ENCODE results near the gene ATP8B2. TPM values are rescaled to one million over a fixed set of nuclear protein-coding genes. Genes with fewer than 3 reads are reported as not detected.
"Not testable (repeated sequence)": the region's sequence is repeated elsewhere in the genome, so short reads cannot be mapped to it uniquely, and the experiment has no call there.

The ATP8B2 gene, protein sequence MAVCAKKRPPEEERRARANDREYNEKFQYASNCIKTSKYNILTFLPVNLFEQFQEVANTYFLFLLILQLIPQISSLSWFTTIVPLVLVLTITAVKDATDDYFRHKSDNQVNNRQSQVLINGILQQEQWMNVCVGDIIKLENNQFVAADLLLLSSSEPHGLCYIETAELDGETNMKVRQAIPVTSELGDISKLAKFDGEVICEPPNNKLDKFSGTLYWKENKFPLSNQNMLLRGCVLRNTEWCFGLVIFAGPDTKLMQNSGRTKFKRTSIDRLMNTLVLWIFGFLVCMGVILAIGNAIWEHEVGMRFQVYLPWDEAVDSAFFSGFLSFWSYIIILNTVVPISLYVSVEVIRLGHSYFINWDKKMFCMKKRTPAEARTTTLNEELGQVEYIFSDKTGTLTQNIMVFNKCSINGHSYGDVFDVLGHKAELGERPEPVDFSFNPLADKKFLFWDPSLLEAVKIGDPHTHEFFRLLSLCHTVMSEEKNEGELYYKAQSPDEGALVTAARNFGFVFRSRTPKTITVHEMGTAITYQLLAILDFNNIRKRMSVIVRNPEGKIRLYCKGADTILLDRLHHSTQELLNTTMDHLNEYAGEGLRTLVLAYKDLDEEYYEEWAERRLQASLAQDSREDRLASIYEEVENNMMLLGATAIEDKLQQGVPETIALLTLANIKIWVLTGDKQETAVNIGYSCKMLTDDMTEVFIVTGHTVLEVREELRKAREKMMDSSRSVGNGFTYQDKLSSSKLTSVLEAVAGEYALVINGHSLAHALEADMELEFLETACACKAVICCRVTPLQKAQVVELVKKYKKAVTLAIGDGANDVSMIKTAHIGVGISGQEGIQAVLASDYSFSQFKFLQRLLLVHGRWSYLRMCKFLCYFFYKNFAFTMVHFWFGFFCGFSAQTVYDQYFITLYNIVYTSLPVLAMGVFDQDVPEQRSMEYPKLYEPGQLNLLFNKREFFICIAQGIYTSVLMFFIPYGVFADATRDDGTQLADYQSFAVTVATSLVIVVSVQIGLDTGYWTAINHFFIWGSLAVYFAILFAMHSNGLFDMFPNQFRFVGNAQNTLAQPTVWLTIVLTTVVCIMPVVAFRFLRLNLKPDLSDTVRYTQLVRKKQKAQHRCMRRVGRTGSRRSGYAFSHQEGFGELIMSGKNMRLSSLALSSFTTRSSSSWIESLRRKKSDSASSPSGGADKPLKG
- polyA plus RNA-seq (2012; ENCODE audit: insufficient read depth, insufficient read length), result 15.7 TPM

DNA sequence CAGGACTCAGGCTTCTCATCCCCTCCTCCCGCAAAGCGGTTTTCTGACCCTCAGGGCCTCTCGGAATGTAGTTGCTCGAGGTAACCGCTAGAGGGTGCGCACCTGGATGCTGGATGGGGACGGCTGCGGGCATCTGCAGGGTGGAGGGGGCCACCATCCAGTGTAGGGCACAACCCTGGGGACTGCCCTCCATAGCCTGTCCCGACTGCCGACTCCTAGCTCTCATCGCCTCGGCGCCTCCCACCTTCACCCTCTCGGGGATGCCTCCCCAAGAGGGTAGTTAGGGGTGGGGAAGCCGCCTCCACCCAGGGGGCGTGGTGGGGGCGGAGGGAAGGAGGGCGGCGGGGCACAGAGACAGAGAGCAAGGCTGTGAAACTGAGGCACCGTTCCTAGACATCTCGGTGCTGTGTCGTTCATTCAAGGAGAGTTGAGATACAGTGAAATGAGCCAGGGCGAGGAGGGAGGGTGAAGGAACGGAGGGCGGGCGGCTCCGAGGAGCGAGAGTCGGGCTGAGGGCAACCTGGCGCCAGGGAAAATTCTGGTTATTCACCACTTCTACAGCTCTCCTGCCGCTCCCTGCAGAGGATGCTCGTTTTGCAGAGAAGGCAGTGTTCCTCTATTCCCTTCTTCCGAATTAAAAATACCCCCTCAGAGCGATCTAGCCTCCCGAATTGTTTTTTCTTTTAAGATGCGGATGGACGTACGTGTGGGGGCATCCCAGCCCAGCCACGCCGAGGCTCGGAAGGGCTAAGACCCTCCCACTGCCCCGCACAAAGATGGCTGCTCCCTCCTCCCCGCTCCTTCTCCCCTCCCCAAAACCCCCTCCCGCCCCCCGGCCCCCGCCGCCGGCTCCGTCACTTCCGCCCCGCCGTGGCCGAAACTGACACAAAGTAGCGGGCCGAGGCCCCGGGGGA is at the start of gene ATP8B2:
Gene ATP8B2 (plus strand): TSS at position 857 of the 914 bp plus-strand sequence. CDS start 2,617 bp downstream, outside the sequence.
- peak within 1 kb of the TSS; percentile 93 for H3K4me3 ChIP-seq (ENCODE audit: low read length)
- peak; percentile 87 for DNase-seq (ENCODE audit: low read depth, low spot score)

DNA sequence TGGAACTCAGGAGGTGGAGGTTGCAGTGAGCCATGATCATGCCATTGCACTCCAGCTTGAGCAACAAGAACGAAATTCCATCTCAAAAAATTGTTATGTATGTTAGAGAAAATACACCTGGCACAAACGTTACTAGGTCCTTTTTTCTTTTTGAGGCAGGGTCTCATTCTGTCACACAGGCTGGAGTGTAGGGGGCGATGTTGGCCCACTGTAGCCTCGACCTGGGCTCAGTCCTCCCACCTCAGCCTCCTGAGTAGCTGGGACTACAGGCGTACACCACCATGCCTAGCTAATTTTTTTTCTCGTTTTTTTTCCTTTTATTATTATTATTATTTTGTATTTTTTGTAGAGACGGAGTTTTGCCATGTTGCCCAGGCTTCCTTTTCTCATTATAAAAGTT is 48.5 kb upstream of the ATP8B2 start:
- DNase-seq (ENCODE audit: low read depth, low spot score), result peak; percentile 16
- H3K4me3 ChIP-seq (ENCODE audit: low read length), result no peak overlapping the region

GRCh38 chr1:154287591-154287990 is 37.7 kb upstream of the ATP8B2 start:
- not testable (repeated sequence) for DNase-seq (ENCODE audit: low read depth, low spot score); H3K4me3 ChIP-seq (ENCODE audit: low read length)

DNA sequence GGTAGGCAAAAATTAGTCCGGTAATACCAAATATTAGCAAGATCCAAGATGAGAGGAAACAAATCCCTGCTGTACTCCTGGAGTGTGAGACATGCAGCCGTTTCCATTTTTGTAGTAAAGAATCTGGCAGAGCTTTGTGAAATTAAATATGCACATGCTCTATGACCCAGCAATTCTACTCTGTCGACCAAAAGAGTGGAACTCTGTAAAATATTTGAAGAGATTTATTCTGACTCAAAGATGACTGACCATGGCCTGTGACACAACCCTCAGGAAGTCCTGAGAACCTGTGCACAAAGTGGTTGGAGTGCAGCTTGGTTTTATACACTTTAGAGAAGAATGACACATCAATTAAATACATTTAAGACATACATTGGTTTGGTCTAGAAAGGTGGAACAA is 36.7 kb upstream of the ATP8B2 start:
- H3K4me3 ChIP-seq (ENCODE audit: low read length), result no peak overlapping the region
- no peak for DNase-seq (ENCODE audit: low read depth, low spot score)

GRCh38 chr1:154290921-154291320 is 34.4 kb upstream of the ATP8B2 start:
- DNase-seq (ENCODE audit: low read depth, low spot score), result no peak
- no peak overlapping the region for H3K4me3 ChIP-seq (ENCODE audit: low read length)

DNA sequence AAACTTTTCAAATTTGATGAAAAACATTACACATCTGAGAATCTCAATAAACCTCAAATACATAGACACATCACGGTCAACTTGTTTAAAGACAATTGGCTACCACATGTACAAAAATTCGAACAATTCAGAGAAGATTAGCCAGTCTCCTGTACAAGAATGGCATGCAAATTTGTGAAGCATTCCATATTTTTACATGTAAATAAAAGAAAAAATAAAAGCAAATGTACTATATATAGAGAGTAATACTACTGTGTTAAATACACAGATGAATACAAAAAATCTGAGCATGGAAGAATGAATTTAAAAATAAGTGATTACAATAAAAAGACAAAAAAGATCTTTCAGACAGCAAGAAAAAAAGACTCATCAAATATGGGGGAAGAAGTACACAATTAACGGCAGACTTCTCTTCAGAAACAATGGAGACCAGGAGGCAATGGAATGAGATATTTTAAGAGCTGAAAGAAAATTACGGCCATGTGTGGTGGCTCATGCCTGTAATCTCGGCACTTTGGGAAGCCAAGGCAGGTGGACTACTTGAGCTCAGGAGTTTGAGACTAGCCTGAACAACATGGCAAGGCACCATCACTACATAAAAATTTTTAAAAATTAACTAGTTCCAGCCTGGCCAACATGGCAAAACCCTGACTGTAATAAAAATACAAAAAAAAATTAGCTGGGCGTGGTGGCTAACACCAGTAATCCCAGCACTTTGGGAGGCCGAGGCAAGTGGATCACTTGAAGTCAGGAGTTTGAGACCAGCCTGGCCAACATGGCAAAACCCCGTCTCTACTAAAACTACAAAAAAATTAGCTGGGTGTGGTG is 29.7 kb upstream of the ATP8B2 start:
- no peak overlapping the region for H3K4me3 ChIP-seq (ENCODE audit: low read length)
- no peak for DNase-seq (ENCODE audit: low read depth, low spot score)

GRCh38 chr1:154301582-154301981 is 23.7 kb upstream of the ATP8B2 start:
- no peak overlapping the region for H3K4me3 ChIP-seq (ENCODE audit: low read length)
- DNase-seq (ENCODE audit: low read depth, low spot score), result no peak

DNA sequence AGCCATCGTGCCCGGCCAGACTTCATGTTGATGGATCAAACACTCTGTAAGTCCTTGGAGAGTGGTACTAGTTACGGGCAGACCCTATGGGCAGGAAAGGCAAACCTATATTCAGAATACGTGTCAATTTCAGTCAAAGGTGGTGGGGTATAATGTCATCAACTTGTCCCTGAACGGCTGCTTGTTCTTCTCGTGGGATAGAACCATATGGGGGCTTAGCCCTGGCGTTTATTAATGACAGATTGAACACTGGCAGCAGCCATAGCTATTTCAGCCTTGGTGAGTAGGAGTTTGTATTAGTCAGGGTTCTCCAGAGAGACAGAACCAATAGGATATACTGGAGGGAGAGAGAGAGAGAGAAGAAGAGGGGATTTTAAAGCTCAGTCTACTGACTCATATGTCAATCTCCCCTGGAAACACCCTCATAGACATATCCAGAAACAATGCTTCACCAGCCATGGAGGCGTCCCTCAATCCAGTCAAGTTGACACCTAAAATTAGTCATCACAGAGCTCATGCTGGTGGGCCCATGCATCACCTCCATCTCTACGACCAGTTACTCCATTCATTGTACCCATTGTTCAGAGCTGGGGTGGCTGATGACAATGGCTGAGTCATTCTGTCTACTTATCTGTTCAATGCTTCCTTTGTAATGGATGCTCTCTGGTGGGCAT is 20.5 kb upstream of the ATP8B2 start:
- DNase-seq (ENCODE audit: low read depth, low spot score), result no peak
- no peak overlapping the region for H3K4me3 ChIP-seq (ENCODE audit: low read length)

- H3K4me3 ChIP-seq (ENCODE audit: low read length), result no peak overlapping the region
- DNase-seq (ENCODE audit: low read depth, low spot score), result no peak
These were observed 19.2 kb upstream of the ATP8B2 start for GRCh38 chr1:154306151-154306550.

DNA sequence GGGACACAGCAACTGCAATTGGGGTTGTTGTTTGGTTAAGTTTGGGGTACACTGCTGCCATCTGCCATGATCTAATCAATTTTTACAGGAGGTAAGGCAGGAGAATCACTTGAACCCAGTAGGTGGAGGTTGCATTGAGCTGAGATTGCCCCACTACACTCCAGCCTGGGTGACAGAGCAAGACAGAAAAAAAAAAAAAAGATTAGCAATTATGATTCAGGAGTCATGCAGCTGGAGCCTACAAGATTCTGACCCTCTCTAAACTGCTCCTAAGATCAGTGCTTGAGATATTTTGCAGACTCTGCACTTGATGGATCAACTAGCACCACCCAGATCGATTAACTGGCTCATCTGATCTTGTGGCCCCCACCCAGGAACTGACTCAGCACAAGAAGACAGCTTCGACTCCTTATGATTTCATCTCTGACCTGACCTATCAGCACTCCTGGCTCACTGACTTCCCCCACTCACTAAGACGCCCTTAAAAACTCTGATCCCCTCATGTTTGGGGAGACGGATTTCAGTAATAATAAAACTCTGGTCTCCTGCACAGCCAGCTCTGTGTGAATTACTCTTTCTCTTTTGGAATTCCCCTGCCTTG is 17.6 kb upstream of the ATP8B2 start:
- not testable (repeated sequence) for DNase-seq (ENCODE audit: low read depth, low spot score)

DNA sequence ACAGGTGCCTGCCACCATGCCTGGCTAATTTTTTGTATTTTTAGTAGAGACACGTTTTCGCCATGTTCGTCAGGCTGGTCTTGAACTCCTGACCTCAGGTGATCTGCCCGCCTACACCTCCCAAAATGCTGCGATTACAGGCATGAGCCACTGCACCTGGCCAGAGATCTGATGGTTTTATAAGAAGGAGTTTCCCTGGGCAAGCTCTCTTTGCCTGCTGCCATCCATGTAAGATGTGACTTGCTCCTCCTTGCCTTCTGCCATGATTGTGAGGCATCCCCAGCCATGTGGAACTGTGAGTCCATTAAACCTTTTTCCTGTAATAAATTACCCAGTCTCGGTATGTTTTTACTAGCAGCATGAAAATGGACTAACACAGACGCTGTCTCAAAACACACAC is 16.2 kb upstream of the ATP8B2 start:
- not testable (repeated sequence) for DNase-seq (ENCODE audit: low read depth, low spot score); H3K4me3 ChIP-seq (ENCODE audit: low read length)

More for the DNA sequence above, 17.6 kb upstream of the ATP8B2 start:
- H3K4me3 ChIP-seq (ENCODE audit: low read length), result not testable (repeated sequence)

GRCh38 chr1:154312229-154313065 is 12.9 kb upstream of the ATP8B2 start:
- H3K4me3 ChIP-seq (ENCODE audit: low read length); DNase-seq (ENCODE audit: low read depth, low spot score): not testable (repeated sequence)

GRCh38 chr1:154313066-154313356 is 12.3 kb upstream of the ATP8B2 start:
- DNase-seq (ENCODE audit: low read depth, low spot score), result no peak
- no peak overlapping the region for H3K4me3 ChIP-seq (ENCODE audit: low read length)

DNA sequence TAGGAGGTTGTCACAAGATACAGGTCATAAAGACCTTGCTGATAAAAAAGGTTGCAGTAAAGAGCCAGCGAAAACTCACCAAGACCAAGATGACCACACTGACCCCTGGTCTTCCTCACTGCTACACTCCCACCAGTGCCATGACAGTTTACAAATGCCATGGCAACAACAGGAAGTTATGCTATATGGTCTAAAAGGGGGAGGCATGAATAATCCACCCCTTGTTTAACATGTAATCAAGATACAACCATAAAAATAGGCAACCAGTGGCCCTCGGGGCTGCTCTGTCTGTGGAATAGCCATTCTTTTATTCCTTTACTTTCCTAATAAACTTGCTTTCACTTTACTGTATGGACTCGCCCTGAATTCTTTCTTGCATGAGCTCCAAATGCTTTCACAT is 11.1 kb upstream of the ATP8B2 start:
- DNase-seq (ENCODE audit: low read depth, low spot score); H3K4me3 ChIP-seq (ENCODE audit: low read length): not testable (repeated sequence)

GRCh38 chr1:154316704-154317103 is 8.6 kb upstream of the ATP8B2 start:
- no peak overlapping the region for H3K4me3 ChIP-seq (ENCODE audit: low read length)
- no peak for DNase-seq (ENCODE audit: low read depth, low spot score)

GRCh38 chr1:154318386-154318785 is 6.9 kb upstream of the ATP8B2 start:
- no peak overlapping the region for H3K4me3 ChIP-seq (ENCODE audit: low read length)
- DNase-seq (ENCODE audit: low read depth, low spot score), result no peak

Data from Jurkat, Clone E6-1 (cell line).